BJ (cell line): Measurements from ENCODE around the gene VPS16. TPM values are rescaled to one million over a fixed set of nuclear protein-coding genes. Genes with fewer than 3 reads are reported as not detected.
"Not testable (repeated sequence)": the region's sequence is repeated elsewhere in the genome, so short reads cannot be mapped to it uniquely, and the experiment has no call there.

Experiments
- CTCF ChIA-PET: fragments of 350-600 bp; formaldehyde crosslinking; extraction: SDS; loops from one replicate; lab custom pipeline; 2021; ENCODE audit warnings: antibody characterized with exemption, inconsistent platforms; lab: Yijun Ruan, JAX
- POLR2A ChIA-PET: fragments of 300-600 bp; sonication (Branson Sonifier 250); formaldehyde crosslinking; extraction: SDS; loops from one replicate; lab custom pipeline; 2021; ENCODE audit warnings: antibody characterized with exemption; lab: Charles Lee
- DNase-seq: peaks from one replicate; pipeline ENCODE4 v3.0.0-alpha.2; 2011; ENCODE audit warnings: low read depth
- H3K27me3 ChIP-seq: 2 replicates; pipeline ENCODE4 v1.6.0; 2011; ENCODE audit warnings: low read length; ENCODE audit not compliant: control insufficient read depth, insufficient read depth
- H3K36me3 ChIP-seq: 2 replicates; pipeline ENCODE4 v1.5.1; 2011; ENCODE audit warnings: low read length; ENCODE audit not compliant: control insufficient read depth, insufficient read depth
- H3K4me3 ChIP-seq: 2 replicates; pipeline ENCODE4 v1.5.1; 2011; ENCODE audit warnings: low read depth, mild to moderate bottlenecking, control low read depth, low read length
- polyA plus RNA-seq: library from polyadenylated mRNA; depleted of rRNA; stranded (reverse); fragments of >200 nt; gene quantifications from 2 replicates; pipeline ENCODE4 v1.2.3, GENCODE V29; 2011
- TF ChIP-seq, protein P1 (sequence below): IDR thresholded peaks from 2 replicates; pipeline ENCODE4 v1.5.1; 2011; ENCODE audit warnings: low read depth, mild to moderate bottlenecking, control low read depth, inconsistent platforms, low read length, moderate library complexity; ENCODE audit not compliant: insufficient read depth

The VPS16 gene
- polyA plus RNA-seq, 1 experiment, result 46.8 TPM

DNA sequence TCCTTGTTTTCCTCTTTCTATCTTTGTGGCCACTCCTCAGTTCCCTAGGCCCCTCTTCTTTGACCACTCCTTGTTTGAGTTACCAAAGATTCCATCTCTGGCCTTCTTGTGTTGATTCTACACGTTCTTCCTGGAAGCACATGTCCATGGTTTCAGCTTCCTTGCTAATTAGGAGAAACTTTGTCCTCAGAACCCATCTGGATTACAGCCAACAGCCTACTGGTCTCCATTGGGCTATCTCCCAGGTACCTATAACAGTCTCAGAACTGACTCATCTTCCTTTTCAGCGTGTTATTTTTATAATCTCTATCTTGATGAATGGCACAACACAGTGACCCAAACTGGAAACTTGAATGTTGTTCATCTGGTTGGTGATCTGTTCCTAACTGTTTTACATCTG, 50.2 kb downstream of the VPS16 start:
- H3K4me3 ChIP-seq, result no peak overlapping the region
- DNase-seq, result no peak
- H3K27me3 ChIP-seq, result no peaks in the 10 kb centered on the region
- H3K36me3 ChIP-seq, result no peaks in the 10 kb centered on the region
- ChIA-PET CTCF (interaction anchor here (0.7 to 1.1 kb wide), 2 partner anchors 14 to 110 kb away, joined by 3 read pairs; no protein-coding TSS in a partner anchor), POLR2A (no interaction called here)
- TF ChIP-seq, protein P1, sequence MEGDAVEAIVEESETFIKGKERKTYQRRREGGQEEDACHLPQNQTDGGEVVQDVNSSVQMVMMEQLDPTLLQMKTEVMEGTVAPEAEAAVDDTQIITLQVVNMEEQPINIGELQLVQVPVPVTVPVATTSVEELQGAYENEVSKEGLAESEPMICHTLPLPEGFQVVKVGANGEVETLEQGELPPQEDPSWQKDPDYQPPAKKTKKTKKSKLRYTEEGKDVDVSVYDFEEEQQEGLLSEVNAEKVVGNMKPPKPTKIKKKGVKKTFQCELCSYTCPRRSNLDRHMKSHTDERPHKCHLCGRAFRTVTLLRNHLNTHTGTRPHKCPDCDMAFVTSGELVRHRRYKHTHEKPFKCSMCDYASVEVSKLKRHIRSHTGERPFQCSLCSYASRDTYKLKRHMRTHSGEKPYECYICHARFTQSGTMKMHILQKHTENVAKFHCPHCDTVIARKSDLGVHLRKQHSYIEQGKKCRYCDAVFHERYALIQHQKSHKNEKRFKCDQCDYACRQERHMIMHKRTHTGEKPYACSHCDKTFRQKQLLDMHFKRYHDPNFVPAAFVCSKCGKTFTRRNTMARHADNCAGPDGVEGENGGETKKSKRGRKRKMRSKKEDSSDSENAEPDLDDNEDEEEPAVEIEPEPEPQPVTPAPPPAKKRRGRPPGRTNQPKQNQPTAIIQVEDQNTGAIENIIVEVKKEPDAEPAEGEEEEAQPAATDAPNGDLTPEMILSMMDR, result no peak

DNA sequence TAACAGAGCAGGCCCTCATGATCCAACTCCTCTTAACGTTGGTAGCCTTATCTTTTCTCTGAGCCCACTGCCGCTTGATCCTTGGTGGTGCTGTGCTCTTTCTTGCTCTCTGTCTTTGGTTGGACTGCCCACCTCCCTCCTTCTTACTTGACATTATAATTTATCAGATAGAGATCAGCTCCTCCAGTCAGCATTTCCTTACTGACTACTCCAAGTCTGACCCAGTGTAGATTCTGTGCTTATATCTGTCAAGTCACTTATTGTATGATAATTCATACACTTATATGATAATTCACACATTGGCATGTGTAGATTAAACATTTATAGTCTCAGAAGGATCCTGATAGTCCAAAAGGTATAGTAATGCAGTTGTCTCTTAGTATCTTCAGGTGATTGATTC, 50.8 kb downstream of the VPS16 start:
- no peaks in the 10 kb centered on the region for H3K36me3 ChIP-seq
- no peak for DNase-seq
- ChIA-PET CTCF (no interaction called here), POLR2A (no interaction called here)
- no peaks in the 10 kb centered on the region for H3K27me3 ChIP-seq
- H3K4me3 ChIP-seq, result no peak overlapping the region
- TF ChIP-seq, protein P1, result no peak

DNA sequence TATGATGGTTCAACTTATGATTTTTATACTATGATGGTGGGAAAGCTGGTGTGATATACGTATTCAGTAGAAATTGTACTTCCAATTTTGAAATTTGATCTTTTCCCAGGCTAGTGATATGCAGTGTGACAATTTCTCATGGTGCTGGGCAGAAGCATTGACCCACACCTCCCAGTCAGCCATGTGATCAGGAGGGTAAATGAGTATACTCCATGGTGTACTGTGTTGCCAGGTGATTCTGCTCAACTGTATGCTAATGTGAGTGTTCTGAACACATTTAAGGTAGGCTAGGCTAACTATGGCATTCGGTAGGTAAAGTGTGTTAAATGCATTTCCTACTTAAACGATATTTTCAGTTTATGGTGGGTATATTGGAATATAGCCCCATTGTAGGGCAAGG, 51.8 kb downstream of the VPS16 start:
- TF ChIP-seq, protein P1, result no peak
- no peaks in the 10 kb centered on the region for H3K27me3 ChIP-seq
- DNase-seq, result no peak
- no peaks in the 10 kb centered on the region for H3K36me3 ChIP-seq
- ChIA-PET POLR2A (no interaction called here), CTCF (no interaction called here)
- H3K4me3 ChIP-seq, result no peak overlapping the region

DNA sequence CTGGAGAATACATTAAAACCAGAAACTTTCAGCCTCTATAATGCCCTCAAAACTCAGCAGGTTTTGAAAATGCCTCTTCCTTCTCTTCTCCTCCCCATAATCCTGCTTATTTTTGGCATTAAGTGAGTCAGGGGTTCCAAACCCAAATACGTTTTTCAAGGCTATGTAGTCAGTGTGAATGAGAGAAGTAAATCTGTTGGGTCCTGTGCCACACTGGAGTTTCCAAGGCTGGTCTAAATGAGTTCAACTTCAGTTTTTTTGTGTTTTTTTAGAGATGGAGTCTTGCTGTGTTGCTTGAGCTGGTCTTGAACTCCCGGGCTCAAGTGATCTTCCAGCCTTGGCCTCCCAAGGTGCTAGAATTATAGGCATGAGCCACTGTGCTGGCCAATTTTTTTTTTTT, 53.7 kb downstream of the VPS16 start:
- ChIA-PET POLR2A (no interaction called here), CTCF (no interaction called here)
- TF ChIP-seq, protein P1, result no peak
- no peak for DNase-seq
- no peak overlapping the region for H3K4me3 ChIP-seq
- no peaks in the 10 kb centered on the region for H3K36me3 ChIP-seq
- no peaks in the 10 kb centered on the region for H3K27me3 ChIP-seq

DNA sequence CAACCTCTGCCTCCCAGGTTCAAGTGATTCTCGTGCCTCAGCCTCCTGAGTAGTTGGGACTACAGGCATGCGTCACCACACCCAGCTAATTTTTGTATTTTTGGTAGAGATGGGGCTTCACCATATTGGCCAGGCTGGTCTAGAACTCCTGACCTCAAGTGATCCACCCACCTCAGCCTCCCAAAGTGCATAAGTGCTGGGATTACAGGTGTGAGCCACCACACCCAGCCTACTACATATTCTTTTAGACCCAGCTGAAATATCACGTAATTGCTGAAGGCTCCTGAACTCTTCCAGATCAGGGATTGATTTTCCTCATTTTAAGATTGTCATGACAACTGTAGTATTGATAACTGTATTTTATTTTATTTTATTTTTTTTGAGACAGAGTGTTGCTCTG, 54.6 kb downstream of the VPS16 start:
- POLR2A ChIA-PET, CTCF ChIA-PET: not testable (repeated sequence)

DNA sequence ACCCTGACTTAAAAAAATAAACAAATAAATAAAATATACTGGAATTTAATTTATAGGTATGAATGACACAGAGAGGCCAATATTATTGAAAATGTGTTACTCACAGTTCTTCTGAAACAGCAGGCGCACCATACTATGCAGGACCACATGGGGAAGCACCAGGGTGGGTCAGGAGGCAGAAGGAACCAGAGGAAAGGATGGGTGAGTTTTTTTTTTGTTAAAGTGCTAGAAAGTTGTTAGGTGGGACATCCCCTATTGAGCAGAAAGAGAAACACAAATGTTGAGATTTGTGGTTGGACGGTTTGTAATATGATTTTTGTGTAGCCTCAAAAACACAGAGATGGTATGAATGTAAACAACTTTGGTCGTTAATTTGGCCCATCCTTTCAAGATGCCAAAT, 58.7 kb downstream of the VPS16 start:
- CTCF ChIA-PET, result no interaction called here
- POLR2A ChIA-PET, result no interaction called here
- H3K36me3 ChIP-seq, result no peaks in the 10 kb centered on the region
- TF ChIP-seq, protein P1, result no peak
- no peaks in the 10 kb centered on the region for H3K27me3 ChIP-seq
- no peak overlapping the region for H3K4me3 ChIP-seq
- DNase-seq, result no peak

More for the DNA sequence above, 54.6 kb downstream of the VPS16 start:
- DNase-seq, H3K27me3 ChIP-seq, H3K36me3 ChIP-seq, H3K4me3 ChIP-seq: not testable (repeated sequence)
